ENCODE results near the gene DGUOK.
A peak's percentile ranks its signal among the peaks of the same experiment; 100 is the strongest.

The DGUOK gene

DNA sequence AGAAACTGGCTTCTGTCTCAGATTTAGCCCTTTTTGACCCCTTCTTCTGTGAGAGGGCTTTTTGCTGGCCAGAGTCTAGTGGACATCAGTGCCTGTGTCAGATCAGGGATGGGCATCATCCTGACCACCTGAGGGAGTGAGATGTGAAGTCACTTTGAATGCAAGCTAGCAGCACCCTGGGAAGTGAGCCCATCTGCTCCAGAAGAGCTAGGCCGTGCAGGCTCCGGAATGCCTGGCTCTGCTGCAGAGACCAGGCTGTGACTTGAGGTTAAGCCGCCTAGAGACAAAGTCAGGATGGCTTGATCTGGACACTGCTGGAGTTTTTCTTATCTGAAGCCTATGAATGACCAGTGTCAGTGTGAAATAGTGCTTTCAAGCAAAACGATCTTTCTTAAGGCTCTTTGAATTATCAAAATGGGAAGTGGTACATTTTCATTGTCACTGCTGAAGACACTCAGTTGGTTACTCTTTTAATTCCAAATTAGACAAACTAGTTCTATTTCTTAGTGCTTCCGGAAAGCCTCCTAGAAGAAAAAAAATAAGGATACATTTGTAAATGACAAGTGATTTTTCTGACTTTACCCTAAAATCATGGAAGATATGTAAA is 20.8 kb downstream of the DGUOK start:
- peak; percentile 84 for DNase-seq (ENCODE audit: low spot score)

DNA sequence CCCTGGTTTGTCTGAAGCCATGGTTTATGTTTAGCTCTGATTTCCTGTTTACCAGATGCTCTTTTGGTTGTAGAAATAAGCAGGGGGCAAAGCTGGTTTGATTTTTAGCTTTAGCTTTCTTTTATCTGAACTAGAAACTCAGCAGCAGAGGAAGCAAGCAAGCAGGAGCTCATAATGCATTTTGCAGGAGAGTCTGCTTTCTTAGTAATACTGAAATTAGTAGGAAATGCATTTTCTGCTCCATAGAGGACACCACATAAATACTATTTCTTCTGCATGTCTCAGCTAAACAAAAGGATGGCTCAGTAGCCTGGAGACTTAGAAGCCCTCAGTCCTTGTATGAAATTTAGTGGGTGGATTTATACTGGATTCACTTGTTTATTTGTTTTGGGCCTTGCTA is 23.1 kb downstream of the DGUOK start:
- DNase-seq (ENCODE audit: low spot score): no peak

DNA sequence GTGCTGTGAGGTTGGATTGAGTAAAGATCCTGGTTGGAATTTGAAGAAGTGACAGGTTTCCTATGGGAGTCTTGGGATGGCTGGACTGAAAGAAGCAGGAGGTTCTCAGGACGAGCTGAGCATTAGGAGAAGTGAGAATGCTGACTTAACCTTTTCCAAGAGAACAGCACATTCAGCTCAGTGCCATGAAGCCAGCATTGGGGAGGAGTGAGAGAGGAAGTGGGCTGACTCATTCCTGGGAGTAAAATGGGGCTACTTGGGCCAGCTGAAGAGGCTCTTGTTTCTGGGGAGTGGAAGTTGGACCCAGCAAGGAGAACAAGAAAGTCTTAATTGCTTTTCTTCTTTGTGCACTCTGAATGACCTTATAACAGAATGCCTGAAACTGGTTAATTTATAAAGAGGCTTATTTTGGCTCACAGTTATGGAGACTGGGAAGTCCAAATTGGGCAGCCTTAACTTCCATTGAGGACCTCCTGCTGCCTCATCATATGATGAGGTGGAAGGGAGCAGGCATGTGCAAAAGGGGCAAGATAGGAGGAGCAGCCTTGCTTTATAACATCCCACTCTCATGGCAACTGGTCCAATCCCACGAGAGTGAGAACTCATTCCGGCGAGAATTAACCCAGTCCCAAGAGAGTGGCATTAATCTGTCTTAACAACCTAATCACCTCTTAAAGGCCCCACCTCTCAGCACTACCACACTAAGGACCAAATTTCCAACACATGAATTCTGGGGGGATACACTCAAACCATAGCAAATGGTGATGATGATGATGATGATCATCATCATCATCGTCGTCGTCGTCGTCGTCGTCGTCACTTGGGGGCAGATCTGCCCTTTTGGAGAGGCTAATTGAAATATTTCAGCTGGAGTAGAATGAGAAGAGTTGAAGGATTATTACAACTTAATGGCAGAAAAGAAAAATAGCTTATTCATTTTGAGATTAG is 26.1 kb downstream of the DGUOK start:
- no peak for DNase-seq (ENCODE audit: low spot score)

DNA sequence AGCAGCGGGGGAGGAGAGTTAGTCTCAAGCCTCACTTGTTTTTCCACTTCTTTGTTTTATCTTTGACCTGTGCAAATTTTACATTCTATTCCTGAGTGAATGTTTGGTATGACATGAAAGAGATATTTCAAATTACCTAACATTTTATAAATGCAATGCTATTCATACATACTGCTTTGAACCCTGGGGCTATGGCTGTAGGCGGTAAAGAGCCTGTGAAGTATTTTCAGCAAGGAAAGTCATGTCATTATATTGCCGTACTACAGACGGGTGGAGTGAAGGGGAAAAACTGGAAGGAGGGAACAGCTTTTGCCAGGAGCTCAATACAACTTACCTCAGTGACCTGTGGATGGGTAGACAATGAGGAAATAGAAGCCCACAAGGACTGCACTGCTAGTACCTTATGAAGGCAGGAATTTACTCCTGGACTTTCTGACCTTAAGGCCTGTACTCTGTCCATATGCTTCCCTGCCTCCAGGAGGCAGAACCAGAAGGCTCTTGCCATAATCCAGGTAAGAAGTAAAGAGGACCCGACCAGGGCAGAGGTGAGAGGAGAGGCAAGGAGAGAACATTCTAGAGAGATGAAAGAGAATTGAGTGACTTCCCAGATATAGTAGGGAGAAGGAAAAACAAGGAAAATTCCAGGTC is 29.7 kb downstream of the DGUOK start:
- DNase-seq (ENCODE audit: low spot score): no peak

DNA sequence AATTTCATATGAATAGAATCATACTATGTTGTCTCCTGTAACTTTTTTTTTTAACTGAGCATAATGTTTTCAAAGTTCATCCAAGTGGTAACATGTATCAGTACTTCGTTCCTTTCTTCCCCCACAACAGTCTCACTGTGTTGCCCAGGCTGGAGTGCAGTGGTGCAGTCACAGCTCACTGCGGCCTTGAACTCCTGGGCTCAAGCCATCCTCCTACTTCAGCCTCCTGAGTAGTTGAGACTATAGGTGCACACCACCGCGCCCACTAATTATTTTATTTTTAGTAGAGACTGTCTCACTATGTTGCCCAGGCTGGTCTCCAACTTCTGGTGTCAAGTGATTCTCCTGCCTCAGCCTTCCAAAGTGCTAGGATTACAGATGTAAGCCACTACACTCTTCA is 34.6 kb downstream of the DGUOK start:
- no peak for DNase-seq (ENCODE audit: low spot score)

- DNase-seq (ENCODE audit: low spot score): no peak
Measured at GRCh38 chr2:73961823-73962615, 35.3 kb downstream of the DGUOK start.

DNA sequence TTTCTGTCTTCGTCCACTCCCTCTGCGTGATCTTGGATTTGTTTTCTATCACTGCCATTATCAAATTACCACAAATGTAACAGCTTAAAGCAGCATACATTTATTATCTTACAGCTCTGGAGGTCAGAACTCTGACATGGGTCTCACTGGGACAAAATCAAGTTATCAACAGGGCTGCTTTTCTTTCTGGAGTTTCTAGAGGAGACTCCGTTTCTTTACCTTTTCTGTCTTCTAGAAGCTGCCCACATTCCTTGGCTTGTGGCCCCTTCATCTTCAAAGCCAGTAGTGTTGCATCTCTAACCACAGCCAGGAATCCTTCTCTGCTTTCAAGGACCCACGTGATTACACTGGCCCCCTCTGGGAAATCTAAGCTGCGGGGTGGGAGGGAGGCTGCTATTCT is 36.1 kb downstream of the DGUOK start:
- no peak for DNase-seq (ENCODE audit: low spot score)

GRCh38 chr2:73963385-73964120 is 36.9 kb downstream of the DGUOK start:
- DNase-seq (ENCODE audit: low spot score): no peak

DNA sequence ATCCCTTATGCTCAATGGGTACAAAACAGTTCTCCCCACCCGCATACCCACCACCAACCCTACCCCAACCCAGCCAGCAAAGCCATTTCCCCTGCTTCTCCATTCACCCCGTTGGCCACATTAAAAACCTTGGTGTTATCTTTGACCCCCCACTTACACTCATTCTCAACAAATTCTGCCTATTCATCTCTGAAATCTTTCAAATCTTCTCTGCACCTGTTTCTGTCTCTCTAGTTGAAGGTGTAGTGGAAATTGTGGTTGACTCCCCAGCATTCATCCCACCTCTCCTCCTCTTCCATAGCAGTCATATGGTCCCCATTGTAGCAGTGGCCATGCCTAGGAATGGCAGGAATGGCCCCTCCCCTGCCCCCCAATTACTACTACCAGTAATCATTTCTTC is 37.5 kb downstream of the DGUOK start:
- DNase-seq (ENCODE audit: low spot score): no peak

- DNase-seq (ENCODE audit: low spot score): no peak
Measured at GRCh38 chr2:73965053-73965452, 38.4 kb downstream of the DGUOK start.

DNA sequence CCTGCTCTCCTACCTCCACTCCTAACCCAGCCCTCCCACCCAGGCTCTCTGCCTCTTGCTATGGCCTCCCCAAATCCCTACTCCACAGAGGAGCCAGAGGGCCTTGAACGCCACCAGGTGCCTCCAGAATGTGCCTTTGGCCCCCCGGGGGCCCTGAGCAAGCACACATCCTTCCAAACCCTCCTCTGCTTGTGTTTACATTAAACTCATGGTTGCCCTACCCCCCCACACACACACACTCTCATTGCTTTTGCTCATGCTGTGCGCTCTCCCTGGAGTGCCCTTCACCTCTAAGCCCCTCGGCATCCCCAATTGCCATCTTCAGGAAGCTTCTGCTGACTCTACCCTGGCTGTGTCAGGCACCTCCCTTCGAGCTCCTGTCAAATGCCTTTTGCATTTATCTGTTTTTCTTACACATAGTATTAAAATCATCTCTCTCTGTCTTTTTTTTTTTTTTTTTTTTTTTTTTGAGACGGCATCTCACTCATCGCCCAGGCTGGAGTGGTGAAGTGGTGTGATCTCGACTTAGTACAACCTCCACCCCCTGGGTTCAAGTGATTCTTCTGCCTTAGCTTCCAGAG is 41.8 kb downstream of the DGUOK start:
- DNase-seq (ENCODE audit: low spot score): no peak

- no peak for DNase-seq (ENCODE audit: low spot score)
Measured at GRCh38 chr2:73969356-73969755, 42.7 kb downstream of the DGUOK start.

GRCh38 chr2:73970141-73970803 is 43.6 kb downstream of the DGUOK start:
- no peak for DNase-seq (ENCODE audit: low spot score)

DNA sequence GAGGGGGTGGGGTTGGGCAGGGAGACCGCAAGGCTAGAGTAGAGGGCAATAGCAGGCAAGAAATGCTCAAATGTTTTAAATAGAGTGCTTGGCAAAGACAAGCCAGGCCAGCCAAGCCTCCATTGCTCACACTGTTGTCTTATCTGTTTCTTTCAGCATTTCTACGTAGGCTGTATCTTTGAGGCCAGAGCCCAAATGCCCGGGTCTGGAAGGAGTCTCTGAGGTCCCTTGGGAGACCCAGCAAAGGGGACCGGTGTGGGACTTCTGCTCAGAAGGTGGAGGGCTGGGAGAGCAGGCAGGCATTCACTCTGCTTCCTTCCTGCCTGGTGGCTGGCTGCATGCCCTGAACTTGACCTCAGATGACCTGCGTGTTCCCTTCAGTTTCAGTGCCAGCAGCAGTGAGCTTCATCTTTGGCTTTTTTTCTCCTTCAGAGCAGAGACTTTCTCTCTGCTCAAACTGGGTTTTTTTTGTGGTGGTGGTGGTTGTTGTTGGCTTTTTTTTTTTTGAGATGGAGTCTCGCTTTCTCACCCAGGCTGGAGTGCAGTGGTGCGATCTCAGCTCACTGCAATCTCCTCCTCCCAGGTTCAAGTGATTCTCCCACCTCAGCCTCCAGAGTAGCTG is 44.3 kb downstream of the DGUOK start:
- peak; percentile 55 for DNase-seq (ENCODE audit: low spot score)

- no peak for DNase-seq (ENCODE audit: low spot score)
Measured at GRCh38 chr2:73971722-73972121, 45.0 kb downstream of the DGUOK start.

- no peak for DNase-seq (ENCODE audit: low spot score)
Measured at GRCh38 chr2:73972846-73973245, 46.2 kb downstream of the DGUOK start.

DNA sequence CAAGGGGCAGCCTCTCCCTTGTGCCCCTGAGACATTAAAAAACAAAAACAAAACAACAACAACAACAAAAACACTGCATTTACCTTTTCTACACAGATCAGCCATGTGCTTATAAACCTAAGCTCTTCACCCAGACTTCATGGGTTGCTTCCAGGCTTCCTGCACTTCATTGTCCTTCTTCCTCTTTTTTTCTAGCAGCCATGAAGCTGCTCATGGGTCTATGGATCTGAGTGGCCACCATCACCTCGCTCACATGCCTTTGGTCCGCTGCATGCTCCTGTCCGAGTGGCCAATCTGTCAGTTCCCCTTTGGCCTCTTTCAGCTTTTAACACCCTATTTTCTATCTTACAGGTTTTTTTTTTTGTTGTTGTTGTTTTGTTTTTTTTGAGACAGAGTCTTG is 49.1 kb downstream of the DGUOK start:
- DNase-seq (ENCODE audit: low spot score): no peak

DNA sequence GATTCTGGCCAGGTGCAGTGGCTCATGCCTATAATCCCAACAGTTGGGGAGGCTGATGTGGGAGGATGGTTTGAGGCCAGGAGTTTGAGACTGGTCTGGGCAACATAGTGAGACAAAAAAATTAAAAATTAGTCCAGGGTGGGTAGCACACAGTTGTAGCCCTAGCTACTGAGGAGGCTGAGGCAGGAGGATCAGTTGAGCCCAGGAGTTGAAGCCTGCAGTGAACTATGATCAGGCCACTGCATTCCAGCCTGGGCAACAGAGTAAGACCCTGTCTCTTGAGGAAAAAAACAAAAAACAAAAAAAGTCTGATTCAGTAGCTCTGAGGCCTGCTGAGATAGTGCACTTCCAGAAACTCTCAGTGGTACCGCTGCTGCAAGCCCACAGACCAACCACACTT is 50.1 kb downstream of the DGUOK start:
- no peak for DNase-seq (ENCODE audit: low spot score)

DNA sequence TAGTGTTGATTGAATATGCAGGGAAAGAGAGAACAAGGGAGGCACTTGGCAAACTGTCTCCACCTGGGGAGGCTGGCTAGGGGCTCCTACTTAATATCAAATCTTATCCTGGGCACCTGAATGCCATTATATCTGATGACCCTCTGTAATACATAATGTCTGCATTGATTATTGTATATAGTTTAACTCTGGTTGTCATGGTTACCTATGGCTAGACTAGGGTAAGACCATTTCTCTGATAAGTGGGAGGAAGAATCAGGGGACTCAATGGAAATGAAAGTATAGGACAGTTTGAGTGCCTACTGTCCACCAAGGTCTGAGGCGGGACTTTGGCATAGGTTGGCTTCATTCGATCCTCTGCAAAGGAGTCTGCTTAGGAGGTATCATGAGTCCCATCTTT is 50.8 kb downstream of the DGUOK start:
- no peak for DNase-seq (ENCODE audit: low spot score)

- DNase-seq (ENCODE audit: low spot score): no peak
Measured at GRCh38 chr2:73979021-73979420, 52.3 kb downstream of the DGUOK start.

Measured in cerebellar cortex (tissue), 1 donor.